MM.1S (cell line): ENCODE data around the gene TDRD12.

ENCODE experiments used
- EZH2 ChIP-seq: fragments of 300-600 bp; sonication (generic); optimal IDR thresholded peaks from 2 replicates; pipeline ENCODE3; 2017; ENCODE audit warnings: low read depth, mild to moderate bottlenecking, antibody characterized with exemption, low read length, mixed read lengths
- EZH2phosphoT487 ChIP-seq: fragments of 300-600 bp; sonication (generic); IDR thresholded peaks from 2 replicates; pipeline ENCODE4 v1.6.1; 2018; ENCODE audit warnings: antibody characterized with exemption, low read length
- TF ChIP-seq, protein P1 (sequence below): fragments of 300-600 bp; sonication (generic); IDR thresholded peaks from 2 replicates; pipeline ENCODE4 v1.5.1; 2016; ENCODE audit warnings: antibody characterized with exemption, low read length, mixed read lengths

DNA sequence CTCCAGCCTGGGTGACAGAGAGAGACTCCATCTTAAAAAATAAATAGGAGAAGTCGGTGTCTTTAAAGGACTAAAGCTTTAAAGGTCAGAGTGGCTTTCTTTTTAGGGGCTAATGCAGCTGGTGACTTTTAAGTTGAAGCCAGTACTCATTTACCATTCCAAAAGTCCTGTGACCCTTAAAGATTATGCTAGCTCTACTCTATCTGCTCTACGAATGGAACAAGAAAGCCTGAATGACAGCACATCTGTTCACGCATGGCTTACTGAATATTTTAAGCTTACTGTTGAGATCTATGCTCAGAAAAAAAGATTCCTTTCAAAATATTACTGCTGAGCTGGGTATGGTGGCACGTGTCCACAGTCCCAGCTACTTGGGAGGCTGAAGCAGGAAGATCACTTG, 16.4 kb downstream of the TDRD12 start:
- TF ChIP-seq, protein P1, sequence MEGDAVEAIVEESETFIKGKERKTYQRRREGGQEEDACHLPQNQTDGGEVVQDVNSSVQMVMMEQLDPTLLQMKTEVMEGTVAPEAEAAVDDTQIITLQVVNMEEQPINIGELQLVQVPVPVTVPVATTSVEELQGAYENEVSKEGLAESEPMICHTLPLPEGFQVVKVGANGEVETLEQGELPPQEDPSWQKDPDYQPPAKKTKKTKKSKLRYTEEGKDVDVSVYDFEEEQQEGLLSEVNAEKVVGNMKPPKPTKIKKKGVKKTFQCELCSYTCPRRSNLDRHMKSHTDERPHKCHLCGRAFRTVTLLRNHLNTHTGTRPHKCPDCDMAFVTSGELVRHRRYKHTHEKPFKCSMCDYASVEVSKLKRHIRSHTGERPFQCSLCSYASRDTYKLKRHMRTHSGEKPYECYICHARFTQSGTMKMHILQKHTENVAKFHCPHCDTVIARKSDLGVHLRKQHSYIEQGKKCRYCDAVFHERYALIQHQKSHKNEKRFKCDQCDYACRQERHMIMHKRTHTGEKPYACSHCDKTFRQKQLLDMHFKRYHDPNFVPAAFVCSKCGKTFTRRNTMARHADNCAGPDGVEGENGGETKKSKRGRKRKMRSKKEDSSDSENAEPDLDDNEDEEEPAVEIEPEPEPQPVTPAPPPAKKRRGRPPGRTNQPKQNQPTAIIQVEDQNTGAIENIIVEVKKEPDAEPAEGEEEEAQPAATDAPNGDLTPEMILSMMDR, result no peak
- TF ChIP-seq EZH2 (no peak), EZH2phosphoT487 (no peak)
